Stimulated activated CD4-positive, alpha-beta T cell treated with anti-CD3 and anti-CD28 coated beads, TNF-alpha, amount 100 ng/mL, for 4 hours (primary cell): Measurements from ENCODE around the gene RNASEL.
A peak's percentile ranks its signal among the peaks of the same experiment; 100 is the strongest.
"Not testable (repeated sequence)": the region's sequence is repeated elsewhere in the genome, so short reads cannot be mapped to it uniquely, and the experiment has no call there.

Source experiments
- DNase-seq, 3 experiments: peaks; one replicate each; pipeline ENCODE4 v3.0.0-alpha.2; 2020; ENCODE audit warnings: low read depth in 3 of 3

RNASEL gene

GRCh38 chr1:182588500-182589396 lies at the start of gene RNASEL:
Gene RNASEL (minus strand): TSS chr1:182589256. CDS start chr1:182586806, 2,450 bp downstream.
- peak in 1 of 3 experiments; percentile 45 for DNase-seq

GRCh38 chr1:182637769-182638168 lies 48.7 kb upstream of the RNASEL start:
- no peak for DNase-seq

GRCh38 chr1:182635871-182636270 lies 46.8 kb upstream of the RNASEL start:
- DNase-seq, result no peak

GRCh38 chr1:182634306-182635072 lies 45.4 kb upstream of the RNASEL start:
- no peak for DNase-seq

GRCh38 chr1:182633657-182634281 lies 44.7 kb upstream of the RNASEL start:
- no peak for DNase-seq

GRCh38 chr1:182633031-182633430 lies 44.0 kb upstream of the RNASEL start:
- no peak for DNase-seq

GRCh38 chr1:182632441-182632857 lies 43.4 kb upstream of the RNASEL start:
- not testable (repeated sequence) for DNase-seq

- DNase-seq, result no peak
Measured at GRCh38 chr1:182631954-182632353, 42.9 kb upstream of the RNASEL start.

GRCh38 chr1:182631053-182631677 lies 42.1 kb upstream of the RNASEL start:
- DNase-seq, result no peak

GRCh38 chr1:182630586-182630985 lies 41.5 kb upstream of the RNASEL start:
- no peak for DNase-seq

GRCh38 chr1:182629499-182630096 lies 40.5 kb upstream of the RNASEL start:
- peak; percentile 10 to 58 (median 42) for DNase-seq

GRCh38 chr1:182629080-182629479 lies 40.0 kb upstream of the RNASEL start:
- no peak for DNase-seq

GRCh38 chr1:182628657-182629056 lies 39.6 kb upstream of the RNASEL start:
- DNase-seq, result no peak

GRCh38 chr1:182627622-182628021 lies 38.6 kb upstream of the RNASEL start:
- DNase-seq, result no peak

GRCh38 chr1:182626527-182626926 lies 37.5 kb upstream of the RNASEL start:
- no peak for DNase-seq

- no peak for DNase-seq
Measured at GRCh38 chr1:182625719-182626504, 36.9 kb upstream of the RNASEL start.

- DNase-seq, result no peak
Measured at GRCh38 chr1:182625024-182625423, 36.0 kb upstream of the RNASEL start.

- DNase-seq, result no peak
Measured at GRCh38 chr1:182624577-182624976, 35.5 kb upstream of the RNASEL start.

GRCh38 chr1:182622901-182623528 lies 34.0 kb upstream of the RNASEL start:
- no peak for DNase-seq

- DNase-seq, result no peak
Measured at GRCh38 chr1:182621906-182622305, 32.9 kb upstream of the RNASEL start.
